GM21381 (cell line): Measurements from ENCODE around the gene PDE6G.

Experiments
- ATAC-seq: cut with Tn5 transposase; IDR thresholded peaks from one replicate; pipeline ENCODE4 v1.9.1; 2021; ENCODE audit warnings: mild to moderate bottlenecking, moderate library complexity; ENCODE audit not compliant: unreplicated experiment

The PDE6G gene

GRCh38 chr17:81664051-81664470 is 7.7 kb upstream of the PDE6G start:
- no peak for ATAC-seq

- no peak for ATAC-seq
Measured at GRCh38 chr17:81662002-81662401, 5.7 kb upstream of the PDE6G start.

DNA sequence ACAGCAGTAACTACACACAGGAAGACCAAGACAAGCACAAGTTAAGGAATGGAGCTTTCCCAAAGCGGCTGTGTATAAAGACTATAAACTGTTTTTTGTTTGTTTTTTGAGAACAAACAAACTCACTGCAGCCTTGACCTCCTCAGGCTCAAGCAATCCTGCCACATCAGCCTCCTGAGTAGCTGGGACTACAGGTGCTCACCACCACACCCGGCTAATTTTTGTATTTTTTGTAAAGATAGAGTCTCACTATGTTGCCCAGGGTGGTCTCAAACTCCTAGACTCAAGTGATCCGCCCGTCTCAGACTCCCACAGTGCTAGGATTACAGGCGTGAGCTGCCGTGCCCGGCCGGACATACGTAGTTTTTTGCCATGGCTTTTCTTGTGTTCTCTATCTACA is 4.1 kb upstream of the PDE6G start:
- ATAC-seq = no peak

DNA sequence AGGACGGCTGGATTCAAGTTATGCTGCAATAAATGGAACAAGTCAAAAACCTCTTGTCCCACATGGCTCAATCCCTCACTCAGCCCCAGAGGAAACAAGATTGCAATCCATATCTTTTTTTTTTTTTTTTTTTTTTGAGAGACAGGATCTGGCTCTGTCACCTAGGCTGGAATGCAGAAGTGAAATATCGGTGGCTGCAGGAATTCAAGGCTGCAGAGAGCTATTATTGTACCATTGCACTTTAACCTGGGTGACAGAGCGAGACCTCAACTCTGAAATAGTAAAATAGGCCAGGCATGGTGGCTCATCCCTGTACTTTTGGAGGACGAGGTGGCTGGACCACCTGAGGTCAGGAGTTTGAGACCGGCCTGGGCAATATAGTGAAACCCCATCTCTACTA is 2.7 kb upstream of the PDE6G start:
- ATAC-seq = no peak

DNA sequence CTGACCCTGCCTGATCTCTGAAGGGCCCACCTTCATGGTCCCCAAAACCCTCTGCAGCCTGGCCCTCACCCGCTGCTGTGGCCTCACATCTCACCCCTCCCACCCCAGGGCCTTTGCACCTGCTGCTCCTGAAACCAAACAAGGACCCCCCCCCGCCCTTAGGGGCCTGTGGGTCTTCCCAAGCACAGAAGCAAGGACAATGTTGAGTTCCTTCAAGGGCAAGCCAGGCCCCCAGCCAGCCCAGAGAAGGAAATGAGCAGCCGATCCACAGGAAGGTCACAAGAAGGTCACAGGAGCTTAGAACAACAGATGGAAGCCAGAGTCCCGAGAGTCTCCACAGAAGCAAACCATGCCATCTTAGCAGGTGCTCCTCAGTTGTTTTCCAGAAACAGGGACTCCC is 493 bp upstream of the PDE6G start:
- no peak for ATAC-seq

DNA sequence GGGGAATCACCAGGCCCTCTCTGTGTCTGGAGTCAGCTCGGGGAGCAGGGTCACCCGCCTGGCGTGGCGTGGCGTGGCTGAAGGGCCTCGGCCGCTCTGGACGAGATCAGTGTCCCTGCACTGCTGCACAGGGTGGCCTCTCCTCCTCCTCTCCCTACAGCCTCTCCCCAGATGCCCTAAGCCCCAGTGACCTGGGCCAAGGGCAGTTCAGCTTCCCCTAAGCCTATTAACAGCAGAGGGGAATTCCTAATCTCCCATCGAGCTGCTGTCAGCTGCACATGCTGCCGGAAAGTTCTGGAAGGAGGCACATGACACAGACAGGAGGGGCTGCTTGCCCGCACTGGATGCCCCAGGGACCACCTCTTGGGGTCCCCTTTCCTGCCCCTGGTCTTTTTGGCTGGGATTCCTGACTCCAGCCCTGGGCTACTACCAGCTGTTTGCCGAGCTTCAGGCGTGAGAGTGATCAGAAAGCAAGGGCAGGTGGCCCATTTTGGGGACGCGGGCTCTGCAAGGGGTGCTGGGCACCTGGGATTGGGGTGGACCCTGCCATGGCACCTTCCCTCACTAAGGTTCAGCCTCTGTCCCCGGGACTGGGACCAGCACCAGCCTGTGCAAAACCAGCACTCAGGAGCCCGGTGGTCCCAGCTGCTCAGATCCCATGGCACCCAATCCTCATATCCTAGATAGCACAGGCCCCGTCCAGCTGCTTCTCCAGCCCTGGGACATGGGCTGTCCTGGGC is 794 bp downstream of the PDE6G start:
- no peak for ATAC-seq

DNA sequence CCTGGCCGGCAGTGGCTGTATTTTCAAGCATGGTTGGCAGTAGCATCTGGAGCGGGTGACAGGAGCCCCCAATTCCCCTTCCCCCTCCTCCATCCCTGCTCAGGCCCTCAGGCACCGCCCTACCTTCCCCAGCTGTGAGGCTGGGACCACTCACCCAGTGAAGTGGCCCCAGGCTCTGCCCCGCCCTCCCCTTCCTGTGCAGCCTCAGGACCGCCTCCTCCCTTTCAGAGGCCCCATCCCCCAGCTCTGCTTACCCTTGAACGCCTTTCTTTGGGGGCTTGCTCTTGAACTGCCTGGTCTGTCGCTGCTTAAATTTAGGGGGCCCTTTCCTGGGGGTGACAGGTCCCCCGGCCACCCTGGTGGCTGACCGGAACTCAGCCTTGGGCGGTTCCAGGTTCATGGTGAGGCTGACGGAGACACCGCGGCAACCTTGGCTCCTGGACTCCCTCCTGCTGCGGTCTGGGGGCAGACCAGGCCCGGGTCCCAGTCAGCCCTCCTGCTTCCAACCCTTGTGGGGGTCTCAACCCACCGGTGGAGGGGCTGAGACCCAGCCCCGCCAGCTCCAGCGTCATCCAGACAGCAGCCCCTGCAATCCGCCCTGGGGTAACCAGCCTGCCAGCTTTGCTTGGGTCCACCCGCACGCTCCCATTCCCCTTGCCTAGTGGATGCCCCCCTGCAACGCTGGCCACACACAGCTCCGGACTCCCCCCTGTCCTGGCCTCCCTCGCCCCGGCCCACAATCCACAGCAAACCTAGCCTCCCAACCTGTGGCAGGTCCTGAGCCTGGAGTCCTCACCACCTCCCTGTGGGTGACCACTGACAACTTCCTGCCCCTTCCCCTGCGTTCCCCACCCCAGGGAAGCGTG is 3.2 kb downstream of the PDE6G start:
- no peak for ATAC-seq

DNA sequence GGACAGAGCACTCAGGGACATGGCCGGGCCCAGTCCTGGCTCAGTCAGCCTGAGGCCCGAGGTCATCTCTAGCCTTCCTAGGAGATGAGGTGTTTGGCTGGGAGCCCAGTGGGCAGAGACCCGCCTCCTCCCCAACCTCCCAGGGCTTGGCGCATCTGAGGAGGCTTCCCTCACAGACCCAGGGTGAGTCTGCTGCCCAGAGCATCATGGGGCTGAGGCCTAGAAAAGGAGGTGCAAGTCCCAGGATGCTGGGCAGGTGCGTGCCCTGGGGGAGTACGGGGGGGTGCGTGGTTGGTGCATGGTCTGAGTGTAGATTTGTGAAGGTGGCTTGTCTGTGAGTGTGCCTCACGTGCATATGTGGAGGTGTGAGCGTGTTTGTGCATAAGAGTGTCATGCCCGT is 4.7 kb downstream of the PDE6G start:
- ATAC-seq = no peak

GRCh38 chr17:81650951-81651350 is 5.4 kb downstream of the PDE6G start:
- ATAC-seq = no peak

DNA sequence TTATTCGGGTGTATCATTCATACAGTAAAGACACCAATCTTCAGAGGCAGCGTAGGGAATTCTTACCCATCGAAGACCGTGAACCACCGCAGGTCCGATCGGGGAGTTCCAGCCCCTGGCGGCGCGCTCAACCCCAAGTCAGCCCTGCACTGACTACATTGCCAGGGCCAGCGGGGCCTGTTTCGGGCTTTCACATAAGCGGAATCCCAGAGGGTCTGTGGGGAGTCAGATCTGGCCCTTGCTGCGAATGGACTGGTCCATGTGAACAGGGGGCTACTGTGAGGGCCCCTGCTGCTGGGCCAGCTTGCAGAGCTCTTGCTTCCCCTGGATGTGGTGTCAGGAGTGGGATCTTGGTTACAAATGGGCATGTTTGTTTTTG is 7.6 kb downstream of the PDE6G start:
- ATAC-seq = no peak

GRCh38 chr17:81648013-81648706 is 8.2 kb downstream of the PDE6G start:
- no peak for ATAC-seq

DNA sequence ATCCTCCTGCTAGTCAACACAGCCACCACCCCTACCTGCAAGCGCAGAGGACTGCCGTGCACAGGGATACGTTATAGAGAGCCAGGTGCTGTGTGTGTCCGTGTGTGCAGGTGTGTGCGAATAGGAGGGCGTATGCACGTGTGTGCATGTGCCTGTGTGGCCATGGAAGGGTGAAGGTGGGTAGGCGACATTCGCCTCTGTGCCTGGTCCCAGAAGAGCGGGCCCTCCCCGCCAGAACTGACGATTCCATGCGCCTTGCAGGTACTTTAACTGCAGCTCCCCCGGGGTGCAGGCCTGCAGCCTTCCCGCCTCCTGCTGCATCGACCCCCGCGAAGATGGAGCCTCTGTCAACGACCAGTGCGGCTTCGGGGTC is 8.7 kb downstream of the PDE6G start:
- ATAC-seq = no peak

DNA sequence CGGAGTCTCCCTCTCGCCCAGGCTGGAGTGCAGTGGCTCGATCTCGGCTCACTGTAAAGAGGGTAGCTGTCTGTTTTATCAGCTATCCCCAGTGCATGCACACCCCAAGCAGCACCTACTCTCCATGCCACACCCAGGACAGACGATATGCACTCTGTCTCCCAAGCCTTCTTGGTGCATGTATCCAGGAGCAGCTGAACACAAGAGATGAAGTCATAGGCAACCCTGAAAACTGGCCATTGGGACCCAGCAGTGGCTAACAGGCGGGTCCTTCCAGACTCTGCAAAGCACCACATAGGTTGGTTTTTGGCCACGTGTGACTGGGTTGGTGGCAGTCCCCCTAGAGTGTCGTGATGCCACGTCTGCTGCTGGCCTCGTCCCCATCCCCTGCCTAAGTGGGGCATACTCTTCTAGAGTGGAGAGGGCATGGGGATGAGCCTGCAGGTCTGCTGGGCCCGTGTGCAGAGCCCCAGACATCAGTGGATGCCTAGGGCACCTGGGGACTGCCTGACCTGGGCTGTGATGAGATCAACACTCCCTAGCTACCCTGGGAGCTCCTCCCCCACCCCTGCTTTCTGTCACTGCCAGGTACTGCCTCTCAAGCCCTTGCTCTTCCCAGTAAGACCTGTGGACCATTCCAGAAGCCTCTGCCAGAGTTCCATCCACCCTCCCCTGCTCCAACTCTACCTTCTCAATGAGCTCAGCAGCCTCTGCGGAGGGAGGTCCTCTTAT is 9.3 kb downstream of the PDE6G start:
- no peak for ATAC-seq

- no peak for ATAC-seq
Measured at GRCh38 chr17:81644976-81645952, 11.1 kb downstream of the PDE6G start.

- ATAC-seq = no peak
Measured at GRCh38 chr17:81644496-81644895, 11.8 kb downstream of the PDE6G start.

GRCh38 chr17:81641825-81642489 is 14.4 kb downstream of the PDE6G start:
- ATAC-seq = no peak

GRCh38 chr17:81640011-81640410 is 16.3 kb downstream of the PDE6G start:
- ATAC-seq = no peak

GRCh38 chr17:81638683-81639082 is 17.7 kb downstream of the PDE6G start:
- ATAC-seq = no peak

- ATAC-seq = peak; percentile 77
Measured at GRCh38 chr17:81636505-81637288, 19.6 kb downstream of the PDE6G start, which contains the start of the genes NPLOC4 and TSPAN10. NPLOC4 (minus strand) TSS chr17:81637112; CDS start chr17:81636930, 182 bp downstream. TSPAN10 (plus strand) TSS chr17:81637196; CDS start chr17:81642413, 5,217 bp downstream.
